Measurements from ENCODE around the gene COL21A1.

Gene COL21A1

GRCh38 chr6:56047931-56048540 lies 199.3 kb downstream of the COL21A1 start:
- Histone ChIP-seq H3K36me3 (ENCODE audit: insufficient read depth) (no peaks in the 10 kb centered on the region), H3K9ac (no peak overlapping the region), H3K27me3 (ENCODE audit: insufficient read depth, low read depth) (no peaks in the 10 kb centered on the region), H3K79me2 (ENCODE audit: insufficient read depth, low read depth) (no peaks in the 10 kb centered on the region), H3K4me2 (no peak overlapping the region), H3K27ac (no peak overlapping the region), H4K20me1 (ENCODE audit: insufficient read depth) (no peaks in the 10 kb centered on the region), H3K4me1 (ENCODE audit: low read depth, poor library complexity, severe bottlenecking) (peaks cover 19% of the 10 kb centered on the region), H2AFZ (ENCODE audit: low read depth) (no peak overlapping the region), H3K4me3 (IDR thresholded peaks at IDR 0.05; ENCODE audit: insufficient read depth, low read depth, low read length) (no peak overlapping the region)
- TF ChIP-seq CTCF (conservative IDR thresholded peaks at IDR 0.05; ENCODE audit: low read depth, low read length), result no peak

- Histone ChIP-seq H3K4me1 (ENCODE audit: low read depth, poor library complexity, severe bottlenecking) (peaks cover 15% of the 10 kb centered on the region), H2AFZ (ENCODE audit: low read depth) (no peak overlapping the region), H3K79me2 (ENCODE audit: insufficient read depth, low read depth) (no peaks in the 10 kb centered on the region), H3K36me3 (ENCODE audit: insufficient read depth) (no peaks in the 10 kb centered on the region), H4K20me1 (ENCODE audit: insufficient read depth) (no peaks in the 10 kb centered on the region), H3K27ac (no peak overlapping the region), H3K4me2 (no peak overlapping the region), H3K27me3 (ENCODE audit: insufficient read depth, low read depth) (no peaks in the 10 kb centered on the region), H3K4me3 (IDR thresholded peaks at IDR 0.05; ENCODE audit: insufficient read depth, low read depth, low read length) (no peak overlapping the region), H3K9ac (no peak overlapping the region)
- TF ChIP-seq CTCF (conservative IDR thresholded peaks at IDR 0.05; ENCODE audit: low read depth, low read length), result no peak
Measured at GRCh38 chr6:56046576-56046975, 200.8 kb downstream of the COL21A1 start.

- no peaks in the 10 kb centered on the region for H3K27me3 ChIP-seq (ENCODE audit: insufficient read depth, low read depth)
- H3K36me3 ChIP-seq (ENCODE audit: insufficient read depth), result no peaks in the 10 kb centered on the region
- no peak overlapping the region for H3K4me2 ChIP-seq
- TF ChIP-seq CTCF (conservative IDR thresholded peaks at IDR 0.05; ENCODE audit: low read depth, low read length), result no peak
- H3K4me1 ChIP-seq (ENCODE audit: low read depth, poor library complexity, severe bottlenecking), result peaks cover 11% of the 10 kb centered on the region
- no peak overlapping the region for H3K4me3 ChIP-seq (IDR thresholded peaks at IDR 0.05; ENCODE audit: insufficient read depth, low read depth, low read length)
- H3K9ac ChIP-seq, result no peak overlapping the region
- H3K79me2 ChIP-seq (ENCODE audit: insufficient read depth, low read depth), result no peaks in the 10 kb centered on the region
- H2AFZ ChIP-seq (ENCODE audit: low read depth), result no peak overlapping the region
- H4K20me1 ChIP-seq (ENCODE audit: insufficient read depth), result no peaks in the 10 kb centered on the region
- H3K27ac ChIP-seq, result no peak overlapping the region
Measured at GRCh38 chr6:56043761-56044160, 203.6 kb downstream of the COL21A1 start.

- H3K4me2 ChIP-seq, result no peak overlapping the region
- no peaks in the 10 kb centered on the region for H4K20me1 ChIP-seq (ENCODE audit: insufficient read depth)
- no peak overlapping the region for H3K4me3 ChIP-seq (IDR thresholded peaks at IDR 0.05; ENCODE audit: insufficient read depth, low read depth, low read length)
- H3K27me3 ChIP-seq (ENCODE audit: insufficient read depth, low read depth), result no peaks in the 10 kb centered on the region
- H3K9ac ChIP-seq, result no peak overlapping the region
- peaks cover 11% of the 10 kb centered on the region for H3K4me1 ChIP-seq (ENCODE audit: low read depth, poor library complexity, severe bottlenecking)
- H3K27ac ChIP-seq, result no peak overlapping the region
- no peaks in the 10 kb centered on the region for H3K36me3 ChIP-seq (ENCODE audit: insufficient read depth)
- TF ChIP-seq CTCF (conservative IDR thresholded peaks at IDR 0.05; ENCODE audit: low read depth, low read length), result no peak
- H2AFZ ChIP-seq (ENCODE audit: low read depth), result no peak overlapping the region
- no peaks in the 10 kb centered on the region for H3K79me2 ChIP-seq (ENCODE audit: insufficient read depth, low read depth)
Measured at GRCh38 chr6:56043076-56043475, 204.3 kb downstream of the COL21A1 start.

Data from KMS-11 (cell line).